Right lobe of liver (tissue), 4 donors: ENCODE data around the gene STING1.

ENCODE experiments used
- POLR2A ChIP-seq: fragments of 450-650 bp; IDR thresholded peaks from one replicate; pipeline ENCODE4 v1.6.1; 2017; ENCODE audit warnings: antibody characterized with exemption, mild to moderate bottlenecking
- TF ChIP-seq, protein P1 (sequence below), 4 donors: fragments of 200-600 bp in 3 of 4; fragments of 450-650 bp in 1 of 4; IDR thresholded peaks; one replicate each; pipeline versions ENCODE4 v1.5.1 to v1.8.0; 2016 to 2022; ENCODE audit warnings: antibody characterized with exemption in 4 of 4, mild to moderate bottlenecking in 2 of 4
- donor health status: DM: no; HTN: no; CAD: no.
- donor health status: DM: no; HTN: no; CAD: no.
- donor health status: DM: no; HTN: yes; CAD: no.

DNA sequence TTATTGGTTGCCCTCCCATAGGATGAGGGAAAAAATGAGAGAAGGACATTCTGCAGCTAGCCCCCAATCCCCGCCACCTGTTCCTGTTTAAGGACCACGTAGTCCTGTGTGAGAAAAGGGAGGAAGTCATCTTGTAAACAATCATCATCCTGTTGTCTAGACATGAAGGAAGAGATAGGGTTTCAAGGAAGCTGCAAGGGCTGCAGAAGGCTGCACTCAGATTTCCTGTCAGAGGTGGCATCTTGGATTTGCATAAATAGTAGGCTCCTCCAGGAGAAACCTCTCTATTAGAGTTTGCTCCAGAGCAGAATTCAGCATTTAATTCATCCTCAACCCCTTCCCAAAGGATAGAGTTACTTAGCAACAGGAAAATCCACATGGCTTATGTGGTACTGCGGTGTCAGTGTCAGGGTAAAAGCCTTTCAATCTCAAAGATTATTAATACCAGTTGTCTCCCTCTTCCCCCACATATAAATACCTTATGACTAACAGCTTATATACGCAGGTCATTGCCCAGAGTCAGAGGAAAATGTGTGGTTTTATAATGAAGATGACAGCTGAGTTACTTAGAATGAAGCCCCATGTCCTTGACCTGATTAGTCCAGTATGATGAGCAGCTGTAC, 38.6 kb downstream of the STING1 start:
- TF ChIP-seq, protein P1, sequence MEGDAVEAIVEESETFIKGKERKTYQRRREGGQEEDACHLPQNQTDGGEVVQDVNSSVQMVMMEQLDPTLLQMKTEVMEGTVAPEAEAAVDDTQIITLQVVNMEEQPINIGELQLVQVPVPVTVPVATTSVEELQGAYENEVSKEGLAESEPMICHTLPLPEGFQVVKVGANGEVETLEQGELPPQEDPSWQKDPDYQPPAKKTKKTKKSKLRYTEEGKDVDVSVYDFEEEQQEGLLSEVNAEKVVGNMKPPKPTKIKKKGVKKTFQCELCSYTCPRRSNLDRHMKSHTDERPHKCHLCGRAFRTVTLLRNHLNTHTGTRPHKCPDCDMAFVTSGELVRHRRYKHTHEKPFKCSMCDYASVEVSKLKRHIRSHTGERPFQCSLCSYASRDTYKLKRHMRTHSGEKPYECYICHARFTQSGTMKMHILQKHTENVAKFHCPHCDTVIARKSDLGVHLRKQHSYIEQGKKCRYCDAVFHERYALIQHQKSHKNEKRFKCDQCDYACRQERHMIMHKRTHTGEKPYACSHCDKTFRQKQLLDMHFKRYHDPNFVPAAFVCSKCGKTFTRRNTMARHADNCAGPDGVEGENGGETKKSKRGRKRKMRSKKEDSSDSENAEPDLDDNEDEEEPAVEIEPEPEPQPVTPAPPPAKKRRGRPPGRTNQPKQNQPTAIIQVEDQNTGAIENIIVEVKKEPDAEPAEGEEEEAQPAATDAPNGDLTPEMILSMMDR (IDR thresholded peaks at IDR 0.05): no peak
- no peak for TF ChIP-seq POLR2A
